Measurements from ENCODE around the gene NUDC. TPM values are rescaled to one million over a fixed set of nuclear protein-coding genes. Genes with fewer than 3 reads are reported as not detected.
A peak's percentile ranks its signal among the peaks of the same experiment; 100 is the strongest.

Gene NUDC
- total and polyA plus RNA-seq, 2 of the 13 experiments (the other 11 are each of a cell fraction or from before 2014, with no cell fraction given): 34.7 to 104 TPM

DNA sequence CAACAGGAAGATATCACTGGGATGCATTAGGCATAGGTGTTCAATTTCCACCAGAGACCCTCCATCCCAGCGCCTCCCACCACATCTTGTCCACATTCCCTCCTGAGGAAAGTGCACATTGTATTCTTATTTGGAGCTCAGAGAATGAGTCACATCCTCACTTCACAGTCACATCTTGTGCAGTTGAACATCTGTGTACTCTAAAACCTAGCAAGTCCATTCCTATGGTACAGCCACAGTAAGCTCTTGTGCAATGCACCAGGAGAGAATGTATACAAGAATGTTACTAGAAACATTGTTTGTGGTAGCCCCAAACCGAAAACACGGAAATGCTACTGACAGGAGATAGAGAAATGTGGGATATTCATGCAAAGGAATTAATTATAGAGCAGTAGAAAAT is 40.3 kb downstream of the NUDC start (continued):
- TF ChIP-seq, protein P1, sequence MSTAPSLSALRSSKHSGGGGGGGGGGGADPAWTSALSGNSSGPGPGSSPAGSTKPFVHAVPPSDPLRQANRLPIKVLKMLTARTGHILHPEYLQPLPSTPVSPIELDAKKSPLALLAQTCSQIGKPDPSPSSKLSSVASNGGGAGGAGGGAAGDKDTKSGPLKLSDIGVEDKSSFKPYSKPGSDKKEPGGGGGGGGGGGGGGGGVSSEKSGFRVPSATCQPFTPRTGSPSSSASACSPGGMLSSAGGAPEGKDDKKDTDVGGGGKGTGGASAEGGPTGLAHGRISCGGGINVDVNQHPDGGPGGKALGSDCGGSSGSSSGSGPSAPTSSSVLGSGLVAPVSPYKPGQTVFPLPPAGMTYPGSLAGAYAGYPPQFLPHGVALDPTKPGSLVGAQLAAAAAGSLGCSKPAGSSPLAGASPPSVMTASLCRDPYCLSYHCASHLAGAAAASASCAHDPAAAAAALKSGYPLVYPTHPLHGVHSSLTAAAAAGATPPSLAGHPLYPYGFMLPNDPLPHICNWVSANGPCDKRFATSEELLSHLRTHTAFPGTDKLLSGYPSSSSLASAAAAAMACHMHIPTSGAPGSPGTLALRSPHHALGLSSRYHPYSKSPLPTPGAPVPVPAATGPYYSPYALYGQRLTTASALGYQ (CRISPR knock-in tag; IDR thresholded peaks at IDR 0.05): peak; percentile 38; the same call in 1 of the 2 replicates
- peak; percentile 98 for TF ChIP-seq CEBPB (IDR thresholded peaks at IDR 0.05; ENCODE audit: borderline replicate concordance, low read depth, low read length)
- TF ChIP-seq, protein P2, sequence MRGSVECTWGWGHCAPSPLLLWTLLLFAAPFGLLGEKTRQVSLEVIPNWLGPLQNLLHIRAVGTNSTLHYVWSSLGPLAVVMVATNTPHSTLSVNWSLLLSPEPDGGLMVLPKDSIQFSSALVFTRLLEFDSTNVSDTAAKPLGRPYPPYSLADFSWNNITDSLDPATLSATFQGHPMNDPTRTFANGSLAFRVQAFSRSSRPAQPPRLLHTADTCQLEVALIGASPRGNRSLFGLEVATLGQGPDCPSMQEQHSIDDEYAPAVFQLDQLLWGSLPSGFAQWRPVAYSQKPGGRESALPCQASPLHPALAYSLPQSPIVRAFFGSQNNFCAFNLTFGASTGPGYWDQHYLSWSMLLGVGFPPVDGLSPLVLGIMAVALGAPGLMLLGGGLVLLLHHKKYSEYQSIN (CRISPR knock-in tag; IDR thresholded peaks at IDR 0.05; ENCODE audit: borderline replicate concordance): no peak
- TF ChIP-seq PAXIP1 (CRISPR knock-in tag; conservative IDR thresholded peaks at IDR 0.05): peak; percentile 74
- TF ChIP-seq U2AF2 (IDR thresholded peaks at IDR 0.05; ENCODE audit: low read depth, low read length): no peak
- TF ChIP-seq ZBTB25 (CRISPR knock-in tag; IDR thresholded peaks at IDR 0.05): 0 out of 2 replicates have a peak, but pooled peaks have one; percentile 29
- TF ChIP-seq ZNF790 (CRISPR knock-in tag; IDR thresholded peaks at IDR 0.05; ENCODE audit: borderline replicate concordance): no peak
- TF ChIP-seq ZSCAN31 (CRISPR knock-in tag; IDR thresholded peaks at IDR 0.05; ENCODE audit: low read depth): no peak
- peak; percentile 80 for TF ChIP-seq RARA (CRISPR knock-in tag; IDR thresholded peaks at IDR 0.05)
- peak; percentile 97 for TF ChIP-seq CEBPG (CRISPR knock-in tag; IDR thresholded peaks at IDR 0.05)

Data from HepG2 (cell line).